ENCODE results near the gene IGF1R. TPM values are rescaled to one million over a fixed set of nuclear protein-coding genes. Genes with fewer than 3 reads are reported as not detected.

Gene IGF1R
- total RNA-seq, 1 donor from 2014 or later = 151 TPM

DNA sequence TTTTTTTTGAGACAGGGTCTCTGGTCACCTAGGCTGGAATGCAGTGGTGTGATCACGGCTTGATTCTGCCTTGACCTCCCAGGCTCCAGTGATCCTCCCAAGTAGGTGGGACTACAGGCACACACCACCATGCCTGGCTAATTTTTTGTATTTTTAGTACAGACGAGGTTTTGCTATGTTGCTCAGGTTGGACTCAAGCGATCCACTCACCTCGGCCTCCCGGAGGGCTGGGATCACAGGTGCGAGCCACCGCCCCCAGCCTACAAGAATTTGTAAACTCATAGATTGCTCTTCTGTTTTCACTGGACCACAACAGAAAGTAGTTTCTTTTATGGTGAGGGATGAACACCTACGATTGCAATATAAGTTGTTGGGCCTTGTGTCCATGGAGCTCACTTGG is 7.4 kb downstream of the IGF1R start:
- Histone ChIP-seq H3K27ac (no peak overlapping the region), H3K9me3 (no peaks in the 10 kb centered on the region), H3K4me3 (no peak overlapping the region), H3K36me3 (no peaks in the 10 kb centered on the region), H3K4me1 (peaks cover 0 to 30% of the 10 kb centered on the region in 2 donors), H3K27me3 (no peaks in the 10 kb centered on the region)
- DNase-seq (ENCODE audit: low spot score in 2 of 2) = no peak
- TF ChIP-seq, protein P1, sequence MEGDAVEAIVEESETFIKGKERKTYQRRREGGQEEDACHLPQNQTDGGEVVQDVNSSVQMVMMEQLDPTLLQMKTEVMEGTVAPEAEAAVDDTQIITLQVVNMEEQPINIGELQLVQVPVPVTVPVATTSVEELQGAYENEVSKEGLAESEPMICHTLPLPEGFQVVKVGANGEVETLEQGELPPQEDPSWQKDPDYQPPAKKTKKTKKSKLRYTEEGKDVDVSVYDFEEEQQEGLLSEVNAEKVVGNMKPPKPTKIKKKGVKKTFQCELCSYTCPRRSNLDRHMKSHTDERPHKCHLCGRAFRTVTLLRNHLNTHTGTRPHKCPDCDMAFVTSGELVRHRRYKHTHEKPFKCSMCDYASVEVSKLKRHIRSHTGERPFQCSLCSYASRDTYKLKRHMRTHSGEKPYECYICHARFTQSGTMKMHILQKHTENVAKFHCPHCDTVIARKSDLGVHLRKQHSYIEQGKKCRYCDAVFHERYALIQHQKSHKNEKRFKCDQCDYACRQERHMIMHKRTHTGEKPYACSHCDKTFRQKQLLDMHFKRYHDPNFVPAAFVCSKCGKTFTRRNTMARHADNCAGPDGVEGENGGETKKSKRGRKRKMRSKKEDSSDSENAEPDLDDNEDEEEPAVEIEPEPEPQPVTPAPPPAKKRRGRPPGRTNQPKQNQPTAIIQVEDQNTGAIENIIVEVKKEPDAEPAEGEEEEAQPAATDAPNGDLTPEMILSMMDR (IDR thresholded peaks at IDR 0.05) = no peak
- intact Hi-C loops (cut with DNase I) = no loop called here

DNA sequence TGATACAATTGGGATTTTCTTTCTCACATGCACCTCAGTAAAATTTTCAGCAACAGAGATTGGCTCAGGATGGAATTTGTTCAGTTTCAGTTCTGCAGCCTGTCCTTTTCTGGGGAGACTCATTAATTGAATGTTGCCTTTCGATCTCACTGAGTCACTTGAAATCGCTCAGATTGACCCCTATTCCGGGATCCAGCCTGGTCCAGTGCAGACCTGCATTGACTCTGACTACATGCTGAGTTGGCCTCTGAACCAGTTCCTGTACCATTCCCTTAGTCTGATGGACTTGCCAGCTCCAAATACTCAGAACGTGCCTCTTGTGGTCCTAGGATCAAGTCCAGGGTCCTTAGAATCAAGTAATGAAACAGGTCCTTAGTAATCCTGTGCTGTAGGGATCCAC is 9.4 kb downstream of the IGF1R start:
- DNase-seq (ENCODE audit: low spot score in 2 of 2) = no peak
- intact Hi-C loops (cut with DNase I) = no loop called here
- Histone ChIP-seq H3K27ac (peak overlapping the region in 1 of 2 donors; percentile 52), H3K36me3 (no peaks in the 10 kb centered on the region), H3K4me1 (peaks cover 3 to 49% of the 10 kb centered on the region in 2 donors), H3K27me3 (no peaks in the 10 kb centered on the region), H3K9me3 (no peaks in the 10 kb centered on the region), H3K4me3 (no peak overlapping the region)
- TF ChIP-seq, protein P1 (IDR thresholded peaks at IDR 0.05) = no peak

DNA sequence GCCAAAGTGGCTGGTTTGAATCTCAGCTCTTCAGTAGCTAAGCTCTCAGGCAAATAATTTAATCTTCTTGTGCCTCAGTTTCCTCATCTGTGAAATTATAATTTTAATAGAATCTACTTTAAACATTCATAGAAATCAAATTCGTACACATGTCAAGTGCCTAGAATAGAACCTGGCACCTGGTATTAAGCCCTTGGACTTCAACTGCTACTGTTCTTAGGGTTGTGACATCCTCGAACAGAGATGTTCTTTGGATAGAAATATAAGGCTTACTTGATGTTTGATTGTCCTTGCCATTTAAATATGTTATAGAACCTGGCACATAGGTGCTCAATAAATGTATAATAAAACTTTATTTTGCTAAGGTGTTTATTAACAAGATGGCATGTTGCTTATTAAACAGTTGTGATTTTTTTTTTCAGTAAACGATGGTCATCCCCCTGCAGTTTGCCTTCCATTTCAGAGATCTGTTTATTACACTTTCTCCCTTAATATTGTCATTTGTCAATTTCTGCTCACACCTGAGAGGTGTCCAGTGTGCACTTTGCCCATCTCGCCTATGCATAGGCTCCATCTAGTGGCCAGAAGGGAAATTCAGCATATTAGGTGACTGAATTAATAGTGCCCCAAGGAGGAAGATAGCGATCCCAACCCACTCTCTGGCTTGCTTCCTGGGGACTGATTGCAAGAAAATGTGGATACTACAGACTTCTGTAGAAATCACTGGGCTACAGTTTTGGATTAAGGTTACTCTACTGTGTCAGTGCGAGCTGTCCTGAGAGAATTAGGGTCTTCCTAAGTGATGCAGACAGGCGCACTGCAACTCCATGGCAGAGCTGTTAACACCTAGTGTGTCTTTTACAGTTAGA is 10.7 kb downstream of the IGF1R start:
- no peak for DNase-seq (ENCODE audit: low spot score in 2 of 2)
- H3K9me3 ChIP-seq = no peaks in the 10 kb centered on the region
- peaks cover 3 to 54% of the 10 kb centered on the region in 2 donors for H3K4me1 ChIP-seq
- intact Hi-C loops (cut with DNase I) = no loop called here
- H3K36me3 ChIP-seq = no peaks in the 10 kb centered on the region
- TF ChIP-seq, protein P1 (IDR thresholded peaks at IDR 0.05) = peak; percentile 61 to 82 (median 66)
- no peaks in the 10 kb centered on the region for H3K27me3 ChIP-seq
- no peak overlapping the region for H3K4me3 ChIP-seq
- no peak overlapping the region for H3K27ac ChIP-seq

DNA sequence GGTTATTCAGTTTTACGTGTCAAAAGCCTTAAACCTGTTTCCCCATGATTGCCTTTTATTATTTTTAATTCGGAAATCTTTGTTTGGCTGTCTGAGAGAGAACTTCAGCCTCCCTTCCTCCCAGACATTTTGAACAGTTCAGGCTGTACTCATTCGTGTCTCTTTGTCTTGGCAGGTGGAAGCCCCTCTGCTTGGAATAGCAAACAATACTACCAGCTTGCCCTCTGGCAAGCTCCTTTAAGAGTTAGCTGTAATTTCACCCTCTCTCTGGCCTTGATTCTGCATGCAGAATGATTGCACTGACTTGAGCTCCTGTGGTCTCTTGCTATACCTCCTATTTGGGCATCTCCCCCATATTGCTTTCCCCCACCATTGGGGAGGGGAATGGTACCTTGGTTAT is 11.7 kb downstream of the IGF1R start:
- H3K4me3 ChIP-seq = no peak overlapping the region
- no peaks in the 10 kb centered on the region for H3K36me3 ChIP-seq
- intact Hi-C loops (cut with DNase I) = no loop called here
- no peaks in the 10 kb centered on the region for H3K27me3 ChIP-seq
- peaks cover 3 to 49% of the 10 kb centered on the region in 2 donors for H3K4me1 ChIP-seq
- no peak for DNase-seq (ENCODE audit: low spot score in 2 of 2)
- TF ChIP-seq, protein P1 (IDR thresholded peaks at IDR 0.05) = no peak
- H3K9me3 ChIP-seq = no peaks in the 10 kb centered on the region
- H3K27ac ChIP-seq = no peak overlapping the region

DNA sequence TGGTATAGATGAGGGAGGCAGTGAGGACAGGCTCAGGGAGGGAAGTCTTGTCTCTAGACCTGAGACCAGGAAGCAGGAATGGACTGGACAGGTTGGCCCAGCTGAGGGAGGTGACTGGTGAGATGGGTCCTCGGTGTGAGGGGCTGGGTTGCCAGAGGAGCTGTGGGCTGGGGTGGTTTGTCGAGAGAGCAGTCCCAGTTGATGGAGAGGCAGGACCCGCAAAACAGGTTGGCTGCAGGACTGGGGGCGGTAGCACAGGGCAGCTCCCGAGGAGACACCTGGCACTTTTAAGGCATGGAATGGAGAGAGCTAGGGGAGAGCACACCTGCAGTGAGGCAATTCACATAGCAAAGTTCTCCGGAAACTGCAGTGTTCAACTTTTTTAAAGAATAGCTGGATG is 14.7 kb downstream of the IGF1R start:
- H3K4me3 ChIP-seq = no peak overlapping the region
- no peaks in the 10 kb centered on the region for H3K36me3 ChIP-seq
- no peak for DNase-seq (ENCODE audit: low spot score in 2 of 2)
- intact Hi-C loops (cut with DNase I) = no loop called here
- no peaks in the 10 kb centered on the region for H3K9me3 ChIP-seq
- peaks cover 9 to 40% of the 10 kb centered on the region in 2 donors for H3K4me1 ChIP-seq
- TF ChIP-seq, protein P1 (IDR thresholded peaks at IDR 0.05) = no peak
- no peaks in the 10 kb centered on the region for H3K27me3 ChIP-seq
- H3K27ac ChIP-seq = no peak overlapping the region

Measured in ascending aorta (tissue), 2 donors.